Mucosa of descending colon (tissue), 3 donors: ENCODE measurements around the gene SPECC1L. TPM values are rescaled to one million over a fixed set of nuclear protein-coding genes. Genes with fewer than 3 reads are reported as not detected.
A peak's percentile ranks its signal among the peaks of the same experiment; 100 is the strongest.

Experiments used
- ATAC-seq: fragments of 200-7000 bp; cut with Tn5 transposase; one replicate; pipeline ENCODE4 v1.9.1; 2020; ENCODE audit warnings: mild to moderate bottlenecking, moderate library complexity
- DNase-seq, 3 donors: peaks; one replicate each; pipeline ENCODE4 v3.0.0-alpha.2; 2020
- H3K36me3 ChIP-seq: fragments of 200-600 bp; one replicate; pipeline ENCODE4 v1.8.0; 2021; ENCODE audit warnings: low read depth, mild to moderate bottlenecking
- H3K4me1 ChIP-seq: fragments of 200-600 bp; one replicate; pipeline ENCODE4 v1.8.0; 2021; ENCODE audit warnings: low read depth, mild to moderate bottlenecking
- H3K4me3 ChIP-seq: fragments of 200-600 bp; one replicate; pipeline ENCODE4 v1.8.0; 2021; ENCODE audit warnings: mild to moderate bottlenecking
- H3K9me3 ChIP-seq: fragments of 200-600 bp; one replicate; pipeline ENCODE4 v1.8.0; 2021; ENCODE audit warnings: mild to moderate bottlenecking
- CTCF ChIP-seq: fragments of 200-600 bp; IDR thresholded peaks from one replicate; pipeline ENCODE4 v1.8.0; 2022; ENCODE audit warnings: antibody characterized with exemption, mild to moderate bottlenecking
- intact Hi-C, 2 donors: fragments of 100-400 bp; cut with DNase I in 1 of 2; cut with micrococcal nuclease in 1 of 2; formaldehyde crosslinking; loops; one replicate each; pipeline versions ENCODE4 v1.11.0 to v1.11.1; 2022; cut with DNase I, micrococcal nuclease
- total RNA-seq, 3 donors: library from RNA; stranded (reverse); fragmentation: NEBNext Ultra II Directional in 2 of 3; extraction: Animal tissue kit (Norgen Biotek cat#: 25700) in 2 of 3; gene quantifications; one replicate each; pipeline versions ENCODE4 v1.2.1 to v1.2.4, GENCODE V29; 2021 to 2023
- donor health status: DM: no; HTN: no; CAD: no; lungs with moderate emphysema.
- donor health status: DM: no; HTN: no; CAD: no.
- donor health status: DM: no; HTN: yes; CAD: no.

Gene SPECC1L
- total RNA-seq, 3 donors from 2014 or later = 78.7 to 116 (median 105) TPM

GRCh38 chr22:24432059-24432853, 161.6 kb downstream of the SPECC1L start:
- peak in 2 of 3 donors; percentile 69 to 75 for DNase-seq
- peak; percentile 12 for ATAC-seq
- Histone ChIP-seq H3K4me1 (peaks cover 36% of the 10 kb centered on the region), H3K36me3 (no peaks in the 10 kb centered on the region), H3K4me3 (no peak overlapping the region), H3K9me3 (no peaks in the 10 kb centered on the region)
- no peak for TF ChIP-seq CTCF
- intact Hi-C loops = no loop called here

GRCh38 chr22:24433001-24433827, 162.6 kb downstream of the SPECC1L start:
- Histone ChIP-seq H3K9me3 (no peaks in the 10 kb centered on the region), H3K4me1 (peaks cover 36% of the 10 kb centered on the region), H3K36me3 (no peaks in the 10 kb centered on the region), H3K4me3 (no peak overlapping the region)
- intact Hi-C loops = no loop called here
- no peak for TF ChIP-seq CTCF
- ATAC-seq = no peak
- no peak for DNase-seq

GRCh38 chr22:24433828-24434470, 163.3 kb downstream of the SPECC1L start:
- no peaks in the 10 kb centered on the region for H3K36me3 ChIP-seq
- intact Hi-C loops = no loop called here
- H3K9me3 ChIP-seq = no peaks in the 10 kb centered on the region
- TF ChIP-seq CTCF = no peak
- ATAC-seq (peak; percentile 67), DNase-seq (peak in 1 of 3 donors; percentile 38)
- H3K4me1 ChIP-seq = peaks cover 36% of the 10 kb centered on the region
- H3K4me3 ChIP-seq = no peak overlapping the region

GRCh38 chr22:24434471-24435322, 164.1 kb downstream of the SPECC1L start:
- intact Hi-C loops = no loop called here
- ATAC-seq (peak; percentile 73), DNase-seq (peak; percentile 51 to 76 (median 65))
- H3K4me3 ChIP-seq = no peak overlapping the region
- H3K9me3 ChIP-seq = no peaks in the 10 kb centered on the region
- H3K4me1 ChIP-seq = peaks cover 36% of the 10 kb centered on the region
- H3K36me3 ChIP-seq = no peaks in the 10 kb centered on the region
- no peak for TF ChIP-seq CTCF

- no peaks in the 10 kb centered on the region for H3K36me3 ChIP-seq
- H3K4me3 ChIP-seq = no peak overlapping the region
- intact Hi-C loops = no loop called here
- no peak for TF ChIP-seq CTCF
- no peak for DNase-seq
- no peaks in the 10 kb centered on the region for H3K9me3 ChIP-seq
- ATAC-seq = no peak
- H3K4me1 ChIP-seq = peaks cover 36% of the 10 kb centered on the region
These were observed 164.7 kb downstream of the SPECC1L start for GRCh38 chr22:24435323-24435645.
